Hepatocyte (in vitro differentiated cells): ENCODE data around the gene TFF2. TPM values are rescaled to one million over a fixed set of nuclear protein-coding genes. Genes with fewer than 3 reads are reported as not detected.

Source experiments
- DNase-seq: peaks from one replicate; pipeline ENCODE4 v3.0.0-alpha.2; 2016; ENCODE audit warnings: low spot score
- H2AFZ ChIP-seq: fragments of 200-600 bp; sonication (generic); 2 replicates; pipeline ENCODE4 v1.6.0; 2016; ENCODE audit warnings: antibody characterized with exemption, mild to moderate bottlenecking
- H3K27ac ChIP-seq: fragments of 200-600 bp; sonication (generic); 2 replicates; pipeline ENCODE4 v1.5.1; 2016; ENCODE audit warnings: mild to moderate bottlenecking
- H3K27me3 ChIP-seq: fragments of 200-600 bp; sonication (generic); 2 replicates; pipeline ENCODE4 v1.6.1; 2016
- H3K36me3 ChIP-seq: fragments of 200-600 bp; sonication (generic); replicated peaks from 2 replicates; pipeline ENCODE4 v1.5.1; 2016; ENCODE audit warnings: low read depth; ENCODE audit not compliant: insufficient read depth
- H3K4me1 ChIP-seq: fragments of 200-600 bp; sonication (generic); 2 replicates; pipeline ENCODE4 v1.5.1; 2016; ENCODE audit warnings: mild to moderate bottlenecking, moderate library complexity; ENCODE audit not compliant: insufficient read depth
- H3K4me2 ChIP-seq: fragments of 200-600 bp; sonication (generic); 2 replicates; pipeline ENCODE4 v1.6.0; 2016
- H3K4me3 ChIP-seq: fragments of 200-600 bp; sonication (generic); 2 replicates; pipeline ENCODE4 v1.5.1; 2016; ENCODE audit warnings: mild to moderate bottlenecking
- H3K79me2 ChIP-seq: fragments of 200-600 bp; sonication (generic); 2 replicates; pipeline ENCODE4 v1.6.0; 2017; ENCODE audit warnings: mild to moderate bottlenecking
- H3K9me2 ChIP-seq: fragments of 200-600 bp; sonication (generic); replicated peaks from 2 replicates; pipeline ENCODE4 v1.6.0; 2017; ENCODE audit warnings: mild to moderate bottlenecking; ENCODE audit not compliant: insufficient read depth
- H3K9me3 ChIP-seq: fragments of 200-600 bp; sonication (generic); 2 replicates; pipeline ENCODE4 v1.5.1; 2016; ENCODE audit warnings: low read depth, mild to moderate bottlenecking
- H4K20me1 ChIP-seq: fragments of 200-600 bp; sonication (generic); 2 replicates; pipeline ENCODE4 v1.6.0; 2016; ENCODE audit warnings: mild to moderate bottlenecking; ENCODE audit not compliant: insufficient read depth, poor library complexity, severe bottlenecking
- CTCF ChIP-seq: fragments of 200-600 bp; sonication (generic); IDR thresholded peaks from 2 replicates; pipeline ENCODE4 v1.5.1; 2016; ENCODE audit warnings: antibody characterized with exemption, mild to moderate bottlenecking; ENCODE audit not compliant: poor library complexity
- EZH2 ChIP-seq: fragments of 200-600 bp; sonication (generic); IDR thresholded peaks from 2 replicates; pipeline ENCODE4 v1.6.1; 2016; ENCODE audit warnings: antibody characterized with exemption, mild to moderate bottlenecking, borderline replicate concordance
- EZH2phosphoT487 ChIP-seq: fragments of 200-600 bp; sonication (generic); IDR thresholded peaks from one replicate; pipeline ENCODE4 v1.6.1; 2018; ENCODE audit warnings: antibody characterized with exemption, mild to moderate bottlenecking, low read depth, moderate library complexity; ENCODE audit not compliant: unreplicated experiment, severe bottlenecking
- WGBS: methylation state at CpG from one replicate; pipeline ENCODE4 v1.1.6; 2016; ENCODE audit warnings: low lambda C conversion rate; ENCODE audit errors: missing lambda C conversion rate; 5-methylcytosine and 5-hydroxymethylcytosine counted together
- polyA plus RNA-seq: library from polyadenylated mRNA; unstranded; fragments of >200 nt; fragmentation: Nextera tagmentation; extraction: Ambion mirVana; gene quantifications from 2 replicates; pipeline ENCODE4 v1.2.1, GENCODE V29; 2016
- total RNA-seq: library from RNA; depleted of rRNA; stranded (reverse); fragments of >200 nt; gene quantifications from 2 replicates; pipeline ENCODE4 v1.2.3, GENCODE V29; 2014

The TFF2 gene
- total and polyA plus RNA-seq, 2 experiments from 2014 or later = 23.9 to 28.1 TPM

- 70% methylated on average over 2 of the region's 2 CpGs for WGBS
Observed at GRCh38 chr21:42360317-42360716, 9.5 kb upstream of the TFF2 start.

GRCh38 chr21:42358937-42359336, 8.1 kb upstream of the TFF2 start:
- H3K27me3 ChIP-seq = no peaks in the 10 kb centered on the region
- WGBS = 85% methylated on average over 13 of the region's 13 CpGs
- no peaks in the 10 kb centered on the region for H4K20me1 ChIP-seq
- DNase-seq = no peak
- H3K4me1 ChIP-seq = no peaks in the 10 kb centered on the region
- no peak for TF ChIP-seq EZH2phosphoT487
- no peak for TF ChIP-seq EZH2
- no peak for TF ChIP-seq CTCF
- H3K79me2 ChIP-seq = no peaks in the 10 kb centered on the region
- no peak overlapping the region for H3K4me2 ChIP-seq
- no peak overlapping the region for H3K27ac ChIP-seq
- H2AFZ ChIP-seq = no peak overlapping the region
- no peak overlapping the region for H3K4me3 ChIP-seq
- H3K36me3 ChIP-seq = no peaks in the 10 kb centered on the region
- H3K9me3 ChIP-seq = no peaks in the 10 kb centered on the region
- no peaks in the 10 kb centered on the region for H3K9me2 ChIP-seq

More at GRCh38 chr21:42360317-42360716, 9.5 kb upstream of the TFF2 start:
- Histone ChIP-seq H4K20me1 (no peaks in the 10 kb centered on the region), H3K4me3 (no peak overlapping the region), H3K9me3 (no peaks in the 10 kb centered on the region), H3K27me3 (no peaks in the 10 kb centered on the region), H3K27ac (no peak overlapping the region), H3K4me2 (no peak overlapping the region), H3K79me2 (no peaks in the 10 kb centered on the region), H3K4me1 (no peaks in the 10 kb centered on the region), H2AFZ (no peak overlapping the region), H3K9me2 (no peaks in the 10 kb centered on the region), H3K36me3 (no peaks in the 10 kb centered on the region)
- TF ChIP-seq EZH2phosphoT487 (no peak), CTCF (no peak), EZH2 (no peak)
- no peak for DNase-seq

GRCh38 chr21:42358261-42358660, 7.5 kb upstream of the TFF2 start:
- WGBS = 93% methylated on average over 12 of the region's 12 CpGs
- Histone ChIP-seq H3K4me3 (no peak overlapping the region), H4K20me1 (no peaks in the 10 kb centered on the region), H3K9me2 (no peaks in the 10 kb centered on the region), H3K4me2 (no peak overlapping the region), H3K4me1 (no peaks in the 10 kb centered on the region), H3K9me3 (no peaks in the 10 kb centered on the region), H2AFZ (no peak overlapping the region), H3K79me2 (no peaks in the 10 kb centered on the region), H3K27ac (no peak overlapping the region), H3K27me3 (no peaks in the 10 kb centered on the region), H3K36me3 (no peaks in the 10 kb centered on the region)
- DNase-seq = no peak
- TF ChIP-seq CTCF (no peak), EZH2 (no peak)

- no peak for DNase-seq
- Histone ChIP-seq H3K4me1 (no peaks in the 10 kb centered on the region), H3K27ac (no peak overlapping the region), H3K27me3 (no peaks in the 10 kb centered on the region), H2AFZ (no peak overlapping the region), H3K9me3 (no peaks in the 10 kb centered on the region), H3K79me2 (no peaks in the 10 kb centered on the region), H3K4me2 (no peak overlapping the region), H3K4me3 (no peak overlapping the region), H4K20me1 (no peaks in the 10 kb centered on the region), H3K9me2 (no peaks in the 10 kb centered on the region), H3K36me3 (no peaks in the 10 kb centered on the region)
- WGBS = 83% methylated on average over 3 of the region's 3 CpGs
- TF ChIP-seq CTCF (no peak), EZH2phosphoT487 (no peak), EZH2 (no peak)
Observed at GRCh38 chr21:42357307-42357706, 6.5 kb upstream of the TFF2 start.
